NCI-H69 (cell line): ENCODE measurements around the gene APLP1.
"Not testable (repeated sequence)": the region's sequence is repeated elsewhere in the genome, so short reads cannot be mapped to it uniquely, and the experiment has no call there.

Source experiments
- DNase-seq: peaks from one replicate; lab custom pipeline; 2025; lab: John Stamatoyannopoulos, UW

The APLP1 gene

GRCh38 chr19:35904311-35905068 lies 36.1 kb downstream of the APLP1 start:
- no peak for DNase-seq

GRCh38 chr19:35905178-35905727 lies 36.9 kb downstream of the APLP1 start:
- no peak for DNase-seq

GRCh38 chr19:35907377-35907745 lies 39.0 kb downstream of the APLP1 start:
- DNase-seq = no peak

- no peak for DNase-seq
Measured at GRCh38 chr19:35908010-35908441, 39.7 kb downstream of the APLP1 start, which contains the start of gene TYROBP. Gene TYROBP, minus strand, starts transcription at chr19:35908295. Its CDS starts 67 bp downstream, at chr19:35908228.

GRCh38 chr19:35908973-35909683 lies 40.8 kb downstream of the APLP1 start:
- no peak for DNase-seq

GRCh38 chr19:35909684-35910035 lies 41.3 kb downstream of the APLP1 start:
- no peak for DNase-seq

- not testable (repeated sequence) for DNase-seq
Measured at GRCh38 chr19:35910355-35910754, 42.0 kb downstream of the APLP1 start.

GRCh38 chr19:35911173-35911572 lies 42.8 kb downstream of the APLP1 start:
- no peak for DNase-seq

- DNase-seq = peak; percentile 29
Measured at GRCh38 chr19:35911790-35912189, 43.4 kb downstream of the APLP1 start.

GRCh38 chr19:35913589-35913988 lies 45.2 kb downstream of the APLP1 start:
- no peak for DNase-seq

GRCh38 chr19:35915443-35915842 lies 47.1 kb downstream of the APLP1 start:
- DNase-seq = no peak

GRCh38 chr19:35919306-35919705 lies 50.9 kb downstream of the APLP1 start:
- DNase-seq = no peak

GRCh38 chr19:35921012-35921411 lies 52.6 kb downstream of the APLP1 start:
- no peak for DNase-seq

- no peak for DNase-seq
Measured at GRCh38 chr19:35925501-35925900, 57.1 kb downstream of the APLP1 start.

- no peak for DNase-seq
Measured at GRCh38 chr19:35928507-35928906, 60.1 kb downstream of the APLP1 start.
